ENCODE results near the gene THEMIS.

Gene THEMIS

GRCh38 chr6:127851197-127851596, 49.7 kb downstream of the THEMIS start:
- H3K27me3 ChIP-seq (ENCODE audit: control insufficient read depth in 5 of 5, insufficient read depth in 4 of 5, low read length in 5 of 5) = no peaks in the 10 kb centered on the region
- no peak overlapping the region for H3K9ac ChIP-seq (ENCODE audit: low read length in 5 of 5)
- H3K4me1 ChIP-seq (ENCODE audit: control insufficient read depth in 5 of 5, insufficient read depth in 5 of 5, low read length in 5 of 5) = no peaks in the 10 kb centered on the region
- no peak overlapping the region for H3K27ac ChIP-seq (ENCODE audit: low read depth, low read length)
- no peak overlapping the region for H3K4me3 ChIP-seq (ENCODE audit: low read depth in 1 of 5, low read length in 5 of 5)
- H3K9me3 ChIP-seq (ENCODE audit: control insufficient read depth in 5 of 5, low read length in 5 of 5) = no peaks in the 10 kb centered on the region
- no peaks in the 10 kb centered on the region for H3K36me3 ChIP-seq (ENCODE audit: control insufficient read depth in 5 of 5, insufficient read depth in 5 of 5, low read length in 5 of 5)

DNA sequence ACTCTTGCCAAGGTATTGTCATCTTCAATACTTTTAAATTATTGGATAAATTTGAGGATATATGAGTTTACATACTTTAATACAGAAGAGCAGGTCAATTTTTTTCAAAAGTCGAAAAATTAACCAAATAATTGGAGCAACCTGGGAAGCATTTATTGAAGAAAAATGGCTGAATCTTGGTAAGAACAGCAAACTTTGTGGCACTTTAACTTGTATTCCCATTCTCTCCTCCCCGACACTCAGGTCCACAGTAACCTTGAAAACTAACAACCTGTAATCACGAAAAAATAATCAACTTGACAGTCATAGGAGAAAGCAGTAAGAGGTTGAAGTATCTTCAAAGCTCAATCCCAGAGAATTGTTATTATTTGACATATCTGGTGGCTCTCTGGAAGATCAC, 55.6 kb downstream of the THEMIS start:
- H3K9me3 ChIP-seq (ENCODE audit: control insufficient read depth in 5 of 5, low read length in 5 of 5) = no peaks in the 10 kb centered on the region
- no peaks in the 10 kb centered on the region for H3K4me1 ChIP-seq (ENCODE audit: control insufficient read depth in 5 of 5, insufficient read depth in 5 of 5, low read length in 5 of 5)
- no peak overlapping the region for H3K9ac ChIP-seq (ENCODE audit: low read length in 5 of 5)
- no peaks in the 10 kb centered on the region for H3K36me3 ChIP-seq (ENCODE audit: control insufficient read depth in 5 of 5, insufficient read depth in 5 of 5, low read length in 5 of 5)
- no peak overlapping the region for H3K4me3 ChIP-seq (ENCODE audit: low read depth in 1 of 5, low read length in 5 of 5)
- no peaks in the 10 kb centered on the region for H3K27me3 ChIP-seq (ENCODE audit: control insufficient read depth in 5 of 5, insufficient read depth in 4 of 5, low read length in 5 of 5)
- no peak overlapping the region for H3K27ac ChIP-seq (ENCODE audit: low read depth, low read length)

DNA sequence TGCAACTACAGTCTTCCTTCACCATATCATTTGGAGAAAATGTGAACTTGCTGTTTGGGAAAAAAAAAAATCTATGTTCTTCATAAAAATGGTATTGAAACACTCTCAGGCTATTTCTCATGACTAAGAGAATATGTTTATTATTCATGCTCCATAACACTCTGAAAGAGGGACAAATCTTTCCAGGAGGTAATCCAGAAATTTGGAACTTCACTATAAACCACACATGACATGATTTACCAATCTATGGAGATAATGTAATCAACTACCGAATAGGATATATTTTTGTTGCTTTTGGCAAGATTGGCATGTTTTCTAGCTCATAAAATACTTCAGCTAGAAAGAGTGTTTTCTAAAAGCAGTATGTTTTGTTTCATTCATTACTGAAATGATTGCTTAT, 56.3 kb downstream of the THEMIS start:
- H3K4me1 ChIP-seq (ENCODE audit: control insufficient read depth in 5 of 5, insufficient read depth in 5 of 5, low read length in 5 of 5) = no peaks in the 10 kb centered on the region
- no peaks in the 10 kb centered on the region for H3K27me3 ChIP-seq (ENCODE audit: control insufficient read depth in 5 of 5, insufficient read depth in 4 of 5, low read length in 5 of 5)
- no peaks in the 10 kb centered on the region for H3K36me3 ChIP-seq (ENCODE audit: control insufficient read depth in 5 of 5, insufficient read depth in 5 of 5, low read length in 5 of 5)
- H3K9ac ChIP-seq (ENCODE audit: low read length in 5 of 5) = no peak overlapping the region
- no peak overlapping the region for H3K27ac ChIP-seq (ENCODE audit: low read depth, low read length)
- no peaks in the 10 kb centered on the region for H3K9me3 ChIP-seq (ENCODE audit: control insufficient read depth in 5 of 5, low read length in 5 of 5)
- H3K4me3 ChIP-seq (ENCODE audit: low read depth in 1 of 5, low read length in 5 of 5) = no peak overlapping the region

DNA sequence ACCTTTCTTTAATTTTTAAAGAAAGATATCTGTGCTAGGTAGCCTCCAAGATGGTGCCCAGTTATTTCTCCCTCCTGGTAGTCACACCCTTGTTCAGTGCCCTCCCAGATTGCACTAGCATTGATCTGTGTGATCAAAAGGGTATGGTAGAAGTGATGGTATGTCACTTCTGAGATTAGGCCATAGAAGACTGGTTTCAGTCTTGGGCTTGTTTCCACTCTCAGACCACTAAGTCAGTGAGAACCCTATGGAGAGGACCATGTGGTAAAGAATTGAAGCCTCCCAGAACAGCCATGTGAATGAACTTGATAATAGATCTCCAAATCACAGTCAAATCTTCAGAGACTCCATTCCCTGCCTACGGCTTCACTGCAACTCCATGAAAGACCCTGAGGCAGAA, 57.3 kb downstream of the THEMIS start:
- H3K4me1 ChIP-seq (ENCODE audit: control insufficient read depth in 5 of 5, insufficient read depth in 5 of 5, low read length in 5 of 5) = no peaks in the 10 kb centered on the region
- H3K4me3 ChIP-seq (ENCODE audit: low read depth in 1 of 5, low read length in 5 of 5) = no peak overlapping the region
- H3K27me3 ChIP-seq (ENCODE audit: control insufficient read depth in 5 of 5, insufficient read depth in 4 of 5, low read length in 5 of 5) = no peaks in the 10 kb centered on the region
- no peak overlapping the region for H3K9ac ChIP-seq (ENCODE audit: low read length in 5 of 5)
- no peak overlapping the region for H3K27ac ChIP-seq (ENCODE audit: low read depth, low read length)
- H3K36me3 ChIP-seq (ENCODE audit: control insufficient read depth in 5 of 5, insufficient read depth in 5 of 5, low read length in 5 of 5) = no peaks in the 10 kb centered on the region
- no peaks in the 10 kb centered on the region for H3K9me3 ChIP-seq (ENCODE audit: control insufficient read depth in 5 of 5, low read length in 5 of 5)

DNA sequence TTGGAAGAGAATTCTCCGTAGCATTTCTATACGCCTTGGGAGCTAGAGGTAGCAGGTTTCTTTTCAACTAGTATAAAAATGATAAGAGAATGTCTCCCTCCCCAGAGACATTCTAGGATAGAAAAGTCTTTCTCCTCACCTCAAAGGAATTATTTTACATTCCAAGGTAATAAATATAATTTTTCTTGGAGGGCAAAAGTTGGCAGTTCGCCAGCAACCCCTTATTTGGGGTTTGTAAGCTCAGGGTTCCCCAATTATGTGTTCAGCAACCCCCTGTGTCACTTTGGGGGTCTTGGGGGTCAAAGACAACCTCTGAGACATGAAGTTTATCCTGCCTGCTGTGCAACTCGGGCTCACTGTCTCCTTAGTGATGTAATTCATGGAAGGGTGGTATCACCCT, 58.3 kb downstream of the THEMIS start:
- no peaks in the 10 kb centered on the region for H3K36me3 ChIP-seq (ENCODE audit: control insufficient read depth in 5 of 5, insufficient read depth in 5 of 5, low read length in 5 of 5)
- H3K27me3 ChIP-seq (ENCODE audit: control insufficient read depth in 5 of 5, insufficient read depth in 4 of 5, low read length in 5 of 5) = no peaks in the 10 kb centered on the region
- no peaks in the 10 kb centered on the region for H3K4me1 ChIP-seq (ENCODE audit: control insufficient read depth in 5 of 5, insufficient read depth in 5 of 5, low read length in 5 of 5)
- H3K4me3 ChIP-seq (ENCODE audit: low read depth in 1 of 5, low read length in 5 of 5) = no peak overlapping the region
- no peak overlapping the region for H3K27ac ChIP-seq (ENCODE audit: low read depth, low read length)
- H3K9me3 ChIP-seq (ENCODE audit: control insufficient read depth in 5 of 5, low read length in 5 of 5) = no peaks in the 10 kb centered on the region
- H3K9ac ChIP-seq (ENCODE audit: low read length in 5 of 5) = no peak overlapping the region

DNA sequence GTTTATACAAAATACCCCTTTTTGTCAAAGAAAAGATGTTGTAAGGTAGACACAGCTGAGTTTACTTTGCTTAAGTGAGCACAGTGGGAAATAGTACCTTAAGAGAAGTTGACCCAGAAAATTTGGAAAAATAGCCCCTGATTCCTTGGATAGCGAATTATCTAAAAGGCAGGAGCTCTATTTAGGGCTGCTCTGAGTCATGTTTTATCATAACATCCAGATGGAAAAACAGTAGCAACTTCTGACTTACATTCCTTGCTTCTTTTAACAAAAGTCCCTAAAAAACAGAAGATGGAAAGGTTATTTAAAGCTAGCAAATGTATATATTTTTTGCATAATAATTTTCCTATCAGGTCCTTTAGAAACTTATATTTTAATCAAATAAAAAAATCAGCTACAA, 59.0 kb downstream of the THEMIS start:
- H3K4me3 ChIP-seq (ENCODE audit: low read depth in 1 of 5, low read length in 5 of 5) = no peak overlapping the region
- H3K27ac ChIP-seq (ENCODE audit: low read depth, low read length) = no peak overlapping the region
- no peaks in the 10 kb centered on the region for H3K9me3 ChIP-seq (ENCODE audit: control insufficient read depth in 5 of 5, low read length in 5 of 5)
- no peaks in the 10 kb centered on the region for H3K36me3 ChIP-seq (ENCODE audit: control insufficient read depth in 5 of 5, insufficient read depth in 5 of 5, low read length in 5 of 5)
- no peak overlapping the region for H3K9ac ChIP-seq (ENCODE audit: low read length in 5 of 5)
- no peaks in the 10 kb centered on the region for H3K27me3 ChIP-seq (ENCODE audit: control insufficient read depth in 5 of 5, insufficient read depth in 4 of 5, low read length in 5 of 5)
- H3K4me1 ChIP-seq (ENCODE audit: control insufficient read depth in 5 of 5, insufficient read depth in 5 of 5, low read length in 5 of 5) = no peaks in the 10 kb centered on the region

DNA sequence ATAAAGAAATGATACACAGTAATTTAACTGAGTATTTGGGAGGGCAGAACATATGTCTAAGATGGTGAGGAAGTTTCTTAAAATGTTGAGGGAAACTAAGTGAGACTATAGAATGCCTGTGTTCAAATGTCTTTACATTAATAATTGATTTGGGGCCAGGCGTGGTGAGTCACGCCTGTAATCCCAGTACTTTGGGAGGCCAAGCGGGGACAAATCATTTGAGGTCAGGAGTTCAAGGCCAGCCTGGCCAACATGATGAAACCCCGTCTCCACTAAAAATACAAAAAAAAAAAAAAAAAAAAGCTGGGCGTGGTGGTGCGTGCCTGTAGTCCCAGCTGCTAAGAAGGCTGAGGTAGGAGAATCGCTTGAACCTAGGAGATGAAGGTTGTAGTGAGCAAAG, 66.7 kb downstream of the THEMIS start:
- H3K27me3 ChIP-seq (ENCODE audit: control insufficient read depth in 5 of 5, insufficient read depth in 4 of 5, low read length in 5 of 5) = no peaks in the 10 kb centered on the region
- H3K36me3 ChIP-seq (ENCODE audit: control insufficient read depth in 5 of 5, insufficient read depth in 5 of 5, low read length in 5 of 5) = no peaks in the 10 kb centered on the region
- H3K4me3 ChIP-seq (ENCODE audit: low read depth in 1 of 5, low read length in 5 of 5) = no peak overlapping the region
- H3K27ac ChIP-seq (ENCODE audit: low read depth, low read length) = no peak overlapping the region
- no peaks in the 10 kb centered on the region for H3K4me1 ChIP-seq (ENCODE audit: control insufficient read depth in 5 of 5, insufficient read depth in 5 of 5, low read length in 5 of 5)
- no peak overlapping the region for H3K9ac ChIP-seq (ENCODE audit: low read length in 5 of 5)
- H3K9me3 ChIP-seq (ENCODE audit: control insufficient read depth in 5 of 5, low read length in 5 of 5) = no peaks in the 10 kb centered on the region

DNA sequence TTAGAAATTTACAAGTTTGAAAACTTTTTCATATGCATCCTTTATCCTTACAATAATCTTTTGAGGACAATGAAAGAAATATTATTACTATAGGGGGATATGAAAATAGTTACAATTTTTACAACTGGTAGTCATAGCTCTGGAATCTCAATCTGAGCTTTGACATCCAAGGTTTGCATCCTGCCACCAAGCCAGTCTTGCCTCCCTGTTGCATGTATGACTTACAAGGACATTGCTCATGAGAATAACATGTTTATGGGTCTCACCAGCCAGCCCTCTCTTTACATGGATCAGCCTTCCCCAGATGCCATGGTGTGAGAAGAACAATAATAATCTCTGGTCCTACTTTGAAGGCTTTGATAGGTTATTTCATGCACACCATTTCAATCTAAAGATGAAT, 67.5 kb downstream of the THEMIS start:
- no peaks in the 10 kb centered on the region for H3K36me3 ChIP-seq (ENCODE audit: control insufficient read depth in 5 of 5, insufficient read depth in 5 of 5, low read length in 5 of 5)
- H3K9ac ChIP-seq (ENCODE audit: low read length in 5 of 5) = no peak overlapping the region
- H3K9me3 ChIP-seq (ENCODE audit: control insufficient read depth in 5 of 5, low read length in 5 of 5) = no peaks in the 10 kb centered on the region
- no peaks in the 10 kb centered on the region for H3K27me3 ChIP-seq (ENCODE audit: control insufficient read depth in 5 of 5, insufficient read depth in 4 of 5, low read length in 5 of 5)
- H3K4me1 ChIP-seq (ENCODE audit: control insufficient read depth in 5 of 5, insufficient read depth in 5 of 5, low read length in 5 of 5) = no peaks in the 10 kb centered on the region
- H3K4me3 ChIP-seq (ENCODE audit: low read depth in 1 of 5, low read length in 5 of 5) = no peak overlapping the region
- H3K27ac ChIP-seq (ENCODE audit: low read depth, low read length) = no peak overlapping the region

DNA sequence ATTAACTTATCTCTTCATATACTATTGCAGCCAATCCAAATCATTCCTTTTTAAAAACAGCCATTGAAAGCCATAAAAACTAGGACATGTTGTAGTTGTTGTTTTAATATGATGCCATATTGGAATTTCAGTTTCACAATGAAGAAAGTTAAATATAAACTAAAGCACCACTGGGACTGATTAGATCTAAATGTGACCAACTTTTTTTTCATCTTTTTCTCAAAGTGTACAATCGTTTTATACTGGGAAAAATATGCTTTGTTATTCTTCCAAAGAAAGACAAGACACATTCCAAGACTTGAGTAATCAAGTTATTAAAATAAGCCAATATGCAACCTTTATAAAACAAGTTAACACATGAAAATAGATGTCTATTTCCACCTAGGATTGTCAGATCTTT, 68.5 kb downstream of the THEMIS start:
- no peaks in the 10 kb centered on the region for H3K36me3 ChIP-seq (ENCODE audit: control insufficient read depth in 5 of 5, insufficient read depth in 5 of 5, low read length in 5 of 5)
- no peaks in the 10 kb centered on the region for H3K9me3 ChIP-seq (ENCODE audit: control insufficient read depth in 5 of 5, low read length in 5 of 5)
- no peak overlapping the region for H3K9ac ChIP-seq (ENCODE audit: low read length in 5 of 5)
- no peak overlapping the region for H3K4me3 ChIP-seq (ENCODE audit: low read depth in 1 of 5, low read length in 5 of 5)
- no peaks in the 10 kb centered on the region for H3K27me3 ChIP-seq (ENCODE audit: control insufficient read depth in 5 of 5, insufficient read depth in 4 of 5, low read length in 5 of 5)
- no peaks in the 10 kb centered on the region for H3K4me1 ChIP-seq (ENCODE audit: control insufficient read depth in 5 of 5, insufficient read depth in 5 of 5, low read length in 5 of 5)
- H3K27ac ChIP-seq (ENCODE audit: low read depth, low read length) = no peak overlapping the region

DNA sequence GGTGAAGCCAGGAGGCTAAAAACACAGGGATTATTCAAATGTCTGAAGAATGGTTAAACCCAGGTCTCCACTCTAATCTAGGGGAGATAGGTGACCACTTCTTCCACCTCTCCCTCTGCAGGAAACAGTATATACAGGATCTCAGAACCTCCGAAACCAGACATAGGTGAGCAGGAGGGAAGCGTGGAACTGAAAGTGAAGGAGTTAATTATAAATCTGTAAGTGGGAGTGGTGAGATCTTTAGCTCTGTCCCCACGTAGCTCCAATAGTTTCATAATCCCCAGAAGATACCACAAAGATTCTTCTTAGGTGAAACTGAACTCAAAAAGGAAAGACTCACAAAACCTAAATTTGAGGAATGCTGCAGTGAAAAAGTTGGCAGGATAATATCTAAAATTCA, 76.8 kb downstream of the THEMIS start:
- Histone ChIP-seq H3K27me3 (ENCODE audit: control insufficient read depth in 5 of 5, insufficient read depth in 4 of 5, low read length in 5 of 5) (no peaks in the 10 kb centered on the region), H3K4me3 (ENCODE audit: low read depth in 1 of 5, low read length in 5 of 5) (no peak overlapping the region), H3K9ac (ENCODE audit: low read length in 5 of 5) (no peak overlapping the region), H3K4me1 (ENCODE audit: control insufficient read depth in 5 of 5, insufficient read depth in 5 of 5, low read length in 5 of 5) (no peaks in the 10 kb centered on the region), H3K9me3 (ENCODE audit: control insufficient read depth in 5 of 5, low read length in 5 of 5) (no peaks in the 10 kb centered on the region), H3K36me3 (ENCODE audit: control insufficient read depth in 5 of 5, insufficient read depth in 5 of 5, low read length in 5 of 5) (no peaks in the 10 kb centered on the region), H3K27ac (ENCODE audit: low read depth, low read length) (no peak overlapping the region)

DNA sequence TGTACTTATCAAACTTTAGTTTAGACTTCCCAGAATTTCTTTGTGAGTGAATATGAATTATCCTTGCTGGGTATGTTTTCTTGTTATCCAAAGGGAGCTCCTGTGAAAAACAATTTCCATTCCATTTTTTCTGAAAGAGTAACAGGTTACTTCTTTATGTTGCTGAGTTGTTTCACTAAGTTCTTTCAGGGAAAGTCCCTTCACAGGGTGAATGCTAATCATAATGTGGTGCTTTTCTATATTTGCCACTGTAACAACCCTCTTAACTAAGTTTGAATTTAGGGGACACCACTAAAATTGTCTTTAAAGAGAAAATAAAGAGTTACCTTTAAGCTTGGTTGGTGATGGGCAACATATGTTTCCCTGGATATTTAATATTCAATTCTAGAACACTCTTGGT, 79.4 kb downstream of the THEMIS start:
- Histone ChIP-seq H3K36me3 (ENCODE audit: control insufficient read depth in 5 of 5, insufficient read depth in 5 of 5, low read length in 5 of 5) (no peaks in the 10 kb centered on the region), H3K9me3 (ENCODE audit: control insufficient read depth in 5 of 5, low read length in 5 of 5) (no peaks in the 10 kb centered on the region), H3K27me3 (ENCODE audit: control insufficient read depth in 5 of 5, insufficient read depth in 4 of 5, low read length in 5 of 5) (no peaks in the 10 kb centered on the region), H3K4me3 (ENCODE audit: low read depth in 1 of 5, low read length in 5 of 5) (no peak overlapping the region), H3K27ac (ENCODE audit: low read depth, low read length) (no peak overlapping the region), H3K9ac (ENCODE audit: low read length in 5 of 5) (no peak overlapping the region), H3K4me1 (ENCODE audit: control insufficient read depth in 5 of 5, insufficient read depth in 5 of 5, low read length in 5 of 5) (no peaks in the 10 kb centered on the region)

Data from subcutaneous abdominal adipose tissue (tissue), 5 donors.